Endodermal cell (in vitro differentiated cells): ENCODE data around the gene LAMC1. TPM values are rescaled to one million over a fixed set of nuclear protein-coding genes. Genes with fewer than 3 reads are reported as not detected.

ENCODE experiments used
- DNase-seq: peaks from one replicate; pipeline ENCODE4 v3.0.0-alpha.2; 2017
- H3K27ac ChIP-seq: 2 replicates; pipeline ENCODE4 v1.5.1; 2013; ENCODE audit warnings: mild to moderate bottlenecking, low read depth, low read length, moderate library complexity
- H3K27me3 ChIP-seq: 2 replicates; pipeline ENCODE4 v1.6.1; 2013; ENCODE audit warnings: mild to moderate bottlenecking, low read length, moderate library complexity; ENCODE audit not compliant: insufficient read depth, control insufficient read depth, poor library complexity, severe bottlenecking
- H3K36me3 ChIP-seq: 2 replicates; pipeline ENCODE4 v1.7.0; 2013; ENCODE audit warnings: mild to moderate bottlenecking, low read length, moderate library complexity; ENCODE audit not compliant: control insufficient read depth, insufficient read depth
- H3K4me1 ChIP-seq: one replicate; pipeline ENCODE4 v1.7.0; 2013; ENCODE audit warnings: low read length; ENCODE audit not compliant: control insufficient read depth, insufficient read depth
- H3K4me3 ChIP-seq: 2 replicates; pipeline ENCODE4 v1.5.1; 2013; ENCODE audit warnings: mild to moderate bottlenecking, low read length, moderate library complexity
- H3K9ac ChIP-seq: 2 replicates; pipeline ENCODE4 v1.6.1; 2013; ENCODE audit warnings: mild to moderate bottlenecking, low read length, moderate library complexity; ENCODE audit not compliant: poor library complexity, severe bottlenecking; ENCODE audit errors: extremely low read depth
- H3K9me3 ChIP-seq: 2 replicates; pipeline ENCODE4 v1.6.1; 2013; ENCODE audit warnings: mild to moderate bottlenecking, low read length, moderate library complexity; ENCODE audit not compliant: control insufficient read depth
- H3K27ac Mint-ChIP-seq: 2 replicates; pipeline ENCODE4 v1.8.0; 2020; ENCODE audit warnings: mixed read lengths
- H3K27me3 Mint-ChIP-seq: 2 replicates; pipeline ENCODE4 v1.8.0; 2021; ENCODE audit warnings: mild to moderate bottlenecking, mixed read lengths; ENCODE audit not compliant: insufficient read depth
- H3K36me3 Mint-ChIP-seq: 2 replicates; pipeline ENCODE4 v1.8.0; 2020; ENCODE audit warnings: low read depth, mixed read lengths
- H3K4me1 Mint-ChIP-seq: 2 replicates; pipeline ENCODE4 v1.8.0; 2020; ENCODE audit warnings: mixed read lengths
- H3K4me3 Mint-ChIP-seq: 2 replicates; pipeline ENCODE4 v1.8.0; 2020; ENCODE audit warnings: mild to moderate bottlenecking, moderate library complexity, mixed read lengths
- H3K9me3 Mint-ChIP-seq: 2 replicates; pipeline ENCODE4 v1.8.0; 2020; ENCODE audit warnings: mild to moderate bottlenecking, mixed read lengths
- CTCF ChIP-seq: fragments of 200-600 bp; sonication (generic); conservative IDR thresholded peaks from 2 replicates; pipeline ENCODE4 v1.5.0; 2021; ENCODE audit warnings: antibody characterized with exemption, mild to moderate bottlenecking
- WGBS, 2 experiments: methylation state at CpG; one replicate each; pipeline versions ENCODE4 v1.1.5 to v1.1.7; 2013; ENCODE audit warnings: missing lambda C conversion rate in 2 of 2, mixed read lengths in 1 of 2; ENCODE audit not compliant: insufficient coverage in 1 of 2, insufficient read length in 1 of 2; 5-methylcytosine and 5-hydroxymethylcytosine counted together
- total RNA-seq, 2 donors: library from RNA; stranded (reverse); fragmentation: NEBNext Ultra II Directional in 1 of 2; extraction: Animal tissue kit (Norgen Biotek cat#: 25700) in 1 of 2; gene quantifications; 2 replicates in 1 of 2; 3 replicates in 1 of 2; pipeline ENCODE4 v1.2.1, GENCODE V29; 2021

Gene LAMC1
- total RNA-seq, 2 donors from 2014 or later, result 47.9 to 58.8 TPM

- H3K4me1 ChIP-seq, result no peaks in the 10 kb centered on the region
- TF ChIP-seq CTCF, result no peak
- no peaks in the 10 kb centered on the region for H3K27me3 ChIP-seq
- no peaks in the 10 kb centered on the region for H3K9me3 ChIP-seq
- no peak overlapping the region for H3K9ac ChIP-seq
- Mint-ChIP-seq H3K4me1 (no peaks in the 10 kb centered on the region), H3K9me3 (no peaks in the 10 kb centered on the region), H3K4me3 (no peak overlapping the region), H3K27me3 (no peaks in the 10 kb centered on the region), H3K36me3 (peaks cover 7% of the 10 kb centered on the region), H3K27ac (no peak overlapping the region)
- peaks cover 9% of the 10 kb centered on the region for H3K36me3 ChIP-seq
- no peak overlapping the region for H3K27ac ChIP-seq
- H3K4me3 ChIP-seq, result no peak overlapping the region
- DNase-seq, result no peak
- 62 to 71% methylated on average over 3 of the region's 3 CpGs for WGBS, 2 experiments
These were observed 121.5 kb downstream of the LAMC1 start for GRCh38 chr1:183144752-183145151.

- Histone ChIP-seq H3K9me3 (no peaks in the 10 kb centered on the region), H3K36me3 (peaks cover 3% of the 10 kb centered on the region), H3K4me3 (no peak overlapping the region), H3K4me1 (no peaks in the 10 kb centered on the region), H3K9ac (no peak overlapping the region), H3K27ac (no peak overlapping the region), H3K27me3 (no peaks in the 10 kb centered on the region)
- Mint-ChIP-seq H3K9me3 (no peaks in the 10 kb centered on the region), H3K4me1 (no peaks in the 10 kb centered on the region), H3K27ac (no peak overlapping the region), H3K4me3 (no peak overlapping the region), H3K27me3 (no peaks in the 10 kb centered on the region), H3K36me3 (peaks cover 2% of the 10 kb centered on the region)
- WGBS, 2 experiments, result 89 to 90% methylated on average over 2 of the region's 2 CpGs
- no peak for TF ChIP-seq CTCF
- no peak for DNase-seq
These were observed 124.5 kb downstream of the LAMC1 start for GRCh38 chr1:183147735-183148134.

- TF ChIP-seq CTCF, result no peak
- WGBS, 2 experiments, result 90 to 96% methylated on average over 4 to 5 of the region's 5 CpGs
- no peaks in the 10 kb centered on the region for H3K36me3 ChIP-seq
- Mint-ChIP-seq H3K36me3 (no peaks in the 10 kb centered on the region), H3K4me1 (no peaks in the 10 kb centered on the region), H3K27me3 (no peaks in the 10 kb centered on the region), H3K4me3 (no peak overlapping the region), H3K27ac (no peak overlapping the region), H3K9me3 (no peaks in the 10 kb centered on the region)
- no peaks in the 10 kb centered on the region for H3K27me3 ChIP-seq
- H3K4me1 ChIP-seq, result no peaks in the 10 kb centered on the region
- H3K27ac ChIP-seq, result no peak overlapping the region
- H3K9me3 ChIP-seq, result no peaks in the 10 kb centered on the region
- H3K9ac ChIP-seq, result no peak overlapping the region
- no peak overlapping the region for H3K4me3 ChIP-seq
- DNase-seq, result no peak
These were observed 125.4 kb downstream of the LAMC1 start for GRCh38 chr1:183148599-183148998.
